ENCODE data around the gene CACNG4.

GRCh38 chr17:66989579-66989978 lies 25.1 kb downstream of the CACNG4 start:
- no peak for TF ChIP-seq POLR2A (IDR thresholded peaks at IDR 0.05)
- TF ChIP-seq, protein P1, sequence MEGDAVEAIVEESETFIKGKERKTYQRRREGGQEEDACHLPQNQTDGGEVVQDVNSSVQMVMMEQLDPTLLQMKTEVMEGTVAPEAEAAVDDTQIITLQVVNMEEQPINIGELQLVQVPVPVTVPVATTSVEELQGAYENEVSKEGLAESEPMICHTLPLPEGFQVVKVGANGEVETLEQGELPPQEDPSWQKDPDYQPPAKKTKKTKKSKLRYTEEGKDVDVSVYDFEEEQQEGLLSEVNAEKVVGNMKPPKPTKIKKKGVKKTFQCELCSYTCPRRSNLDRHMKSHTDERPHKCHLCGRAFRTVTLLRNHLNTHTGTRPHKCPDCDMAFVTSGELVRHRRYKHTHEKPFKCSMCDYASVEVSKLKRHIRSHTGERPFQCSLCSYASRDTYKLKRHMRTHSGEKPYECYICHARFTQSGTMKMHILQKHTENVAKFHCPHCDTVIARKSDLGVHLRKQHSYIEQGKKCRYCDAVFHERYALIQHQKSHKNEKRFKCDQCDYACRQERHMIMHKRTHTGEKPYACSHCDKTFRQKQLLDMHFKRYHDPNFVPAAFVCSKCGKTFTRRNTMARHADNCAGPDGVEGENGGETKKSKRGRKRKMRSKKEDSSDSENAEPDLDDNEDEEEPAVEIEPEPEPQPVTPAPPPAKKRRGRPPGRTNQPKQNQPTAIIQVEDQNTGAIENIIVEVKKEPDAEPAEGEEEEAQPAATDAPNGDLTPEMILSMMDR (IDR thresholded peaks at IDR 0.05), result no peak

Data from uterus (tissue), 2 donors.